RWPE1 (cell line): ENCODE data around the gene BAHCC1.
A peak's percentile ranks its signal among the peaks of the same experiment; 100 is the strongest.
"Not testable (repeated sequence)": the region's sequence is repeated elsewhere in the genome, so short reads cannot be mapped to it uniquely, and the experiment has no call there.

Experiments
- CTCF ChIA-PET: fragments of 350-600 bp; sonication (Branson Sonifier 250); formaldehyde crosslinking; extraction: SDS; loops from one replicate; lab custom pipeline; 2021; lab: Yijun Ruan, JAX
- POLR2A ChIA-PET: fragments of 400-600 bp; formaldehyde crosslinking; extraction: SDS; loops from one replicate; lab custom pipeline; 2020; ENCODE audit warnings: antibody characterized with exemption; ENCODE audit not compliant: low non-redundant PET; lab: Yijun Ruan, JAX
- DNase-seq: peaks from one replicate; pipeline ENCODE4 v3.0.0; 2012; ENCODE audit warnings: low spot score
- H3K27ac ChIP-seq: fragments of 450-650 bp; 2 replicates; pipeline ENCODE4 v1.5.1; 2017
- CTCF ChIP-seq: fragments of 450-650 bp; conservative IDR thresholded peaks from 2 replicates; pipeline ENCODE4 v1.5.1; 2017; ENCODE audit warnings: low read depth, mild to moderate bottlenecking

The BAHCC1 gene

GRCh38 chr17:81359218-81359617, 36.0 kb upstream of the BAHCC1 start:
- ChIA-PET POLR2A (no interaction called here), CTCF (interaction anchor here (0.6 kb wide), 1 partner anchor 19 kb away, joined by 4 read pairs; no protein-coding TSS in a partner anchor)
- H3K27ac ChIP-seq, result no peak overlapping the region
- TF ChIP-seq CTCF, result no peak
- no peak for DNase-seq

- DNase-seq, CTCF ChIA-PET, POLR2A ChIA-PET: not testable (repeated sequence)
- peak overlapping the region; percentile 74 for H3K27ac ChIP-seq
Observed at GRCh38 chr17:81362001-81362400, 33.3 kb upstream of the BAHCC1 start.

DNA sequence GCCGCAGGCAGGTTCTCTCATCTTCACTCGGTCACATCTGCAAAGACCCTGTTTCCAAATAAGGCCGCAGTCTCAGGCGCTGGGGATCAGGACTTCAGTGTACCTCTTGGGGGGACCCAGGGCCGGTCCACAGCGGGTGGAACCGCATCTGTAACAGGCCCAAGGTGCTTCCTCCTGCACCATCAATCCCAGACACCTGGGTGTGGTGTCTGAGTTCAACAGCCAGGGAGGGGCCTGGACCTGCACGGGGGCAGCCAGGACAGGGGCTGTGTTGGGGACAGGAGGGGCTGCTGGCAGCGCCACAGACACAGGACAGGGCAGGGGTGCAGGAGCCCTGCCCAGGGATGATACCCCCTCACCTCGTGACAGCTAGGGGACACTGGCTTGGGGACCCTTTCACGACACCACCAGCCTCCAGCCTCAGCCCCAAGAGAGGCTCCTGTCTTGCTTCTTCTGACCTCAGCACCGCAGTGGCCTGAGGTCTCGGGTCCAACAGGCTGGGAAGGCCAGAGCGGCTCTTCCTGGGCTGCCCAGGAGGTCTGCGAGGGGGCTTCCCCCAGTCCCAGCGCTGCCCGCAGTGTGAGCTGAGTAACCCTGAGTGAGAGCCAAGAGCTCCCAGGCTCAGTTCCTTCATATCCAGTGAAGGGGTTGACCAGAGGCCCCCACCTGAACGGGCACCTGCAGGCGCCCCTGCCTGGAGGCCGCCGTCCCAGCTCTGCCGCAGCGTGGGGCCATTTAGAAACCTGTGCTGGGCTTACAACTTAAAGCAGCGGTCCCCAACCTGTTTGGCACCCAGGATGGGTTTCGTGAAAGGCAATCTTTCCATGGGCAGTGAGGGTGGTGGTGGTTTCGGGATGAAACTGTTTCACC, 30.7 kb upstream of the BAHCC1 start:
- no peak for TF ChIP-seq CTCF
- no peak for DNase-seq
- CTCF ChIA-PET, result interaction anchor here (0.6 to 1.0 kb wide), 4 partner anchors 41 to 173 kb away, joined by 3 to 4 read pairs (median 3); no protein-coding TSS in a partner anchor
- POLR2A ChIA-PET, result interaction anchor here (1.2 kb wide), 1 partner anchor 14 kb away, joined by 3 read pairs; no protein-coding TSS in a partner anchor
- peak overlapping the region; percentile 100 for H3K27ac ChIP-seq

DNA sequence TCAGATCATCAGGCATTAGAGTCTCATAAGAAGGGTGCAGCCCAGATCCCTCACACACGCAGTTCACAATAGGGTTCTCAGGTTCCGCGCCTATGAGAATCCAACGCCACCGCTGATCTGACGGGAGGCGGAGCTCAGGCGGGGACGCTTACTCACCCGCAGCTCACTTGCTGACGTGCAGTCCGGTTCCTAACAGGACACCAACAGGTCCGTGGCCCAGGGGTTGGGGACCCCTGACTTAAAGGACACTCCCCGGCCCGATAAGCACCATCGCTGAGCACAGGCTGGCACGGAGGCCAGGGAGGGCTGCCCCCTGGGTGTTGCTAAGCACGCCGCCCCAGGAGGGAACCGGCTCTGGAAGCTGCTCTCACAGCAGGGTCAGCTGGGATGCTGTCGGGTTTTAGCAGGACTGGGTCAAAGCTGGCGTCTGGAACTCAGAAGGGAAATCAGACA, 30.1 kb upstream of the BAHCC1 start:
- ChIA-PET CTCF (interaction anchor here (0.6 to 0.7 kb wide), 5 partner anchors 10 to 173 kb away, joined by 3 to 4 read pairs (median 3); no protein-coding TSS in a partner anchor), POLR2A (interaction anchor here (1.0 to 1.2 kb wide), 2 partner anchors 15 to 32 kb away, joined by 3 to 4 read pairs; no protein-coding TSS in a partner anchor)
- TF ChIP-seq CTCF, result no peak
- H3K27ac ChIP-seq, result peak overlapping the region; percentile 100
- DNase-seq, result peak; percentile 73

- ChIA-PET CTCF (interaction anchor here (0.6 to 0.7 kb wide), 3 partner anchors 11 to 106 kb away, joined by 3 to 4 read pairs (median 4); no protein-coding TSS in a partner anchor), POLR2A (interaction anchor here (1.0 to 1.2 kb wide), 2 partner anchors 16 to 31 kb away, joined by 3 to 4 read pairs; no protein-coding TSS in a partner anchor)
- TF ChIP-seq CTCF, result no peak
- peak; percentile 89 for DNase-seq
- H3K27ac ChIP-seq, result peak overlapping the region; percentile 100
Observed at GRCh38 chr17:81365601-81366585, 29.4 kb upstream of the BAHCC1 start.

DNA sequence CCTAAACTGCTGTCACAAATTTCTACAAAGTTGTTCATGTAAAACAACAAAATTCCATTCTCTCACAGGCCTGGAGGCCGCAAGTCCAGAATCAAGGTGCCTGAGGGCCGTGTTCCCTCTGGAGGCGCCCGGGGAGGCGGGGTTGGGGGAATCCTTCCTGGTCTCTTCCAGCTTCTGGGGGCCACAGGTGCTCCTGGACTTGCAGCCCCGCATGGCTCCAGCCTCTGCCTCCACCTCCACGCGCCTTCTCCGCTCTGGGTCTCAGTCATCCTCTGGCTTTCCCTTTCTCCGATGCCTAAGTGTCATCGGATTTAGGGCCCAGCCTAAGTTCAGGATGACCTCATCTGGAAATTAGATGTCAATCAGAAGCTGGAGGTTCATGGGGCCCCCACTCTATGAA, 28.6 kb upstream of the BAHCC1 start:
- peak overlapping the region; percentile 100 for H3K27ac ChIP-seq
- no peak for TF ChIP-seq CTCF
- ChIA-PET POLR2A (interaction anchor here (0.7 kb wide), 1 partner anchor 866 kb away, joined by 4 read pairs; no protein-coding TSS in a partner anchor), CTCF (no interaction called here)
- DNase-seq, result no peak
